Esophagus muscularis mucosa (tissue), 4 donors: Measurements from ENCODE around the gene ZNFX1. TPM values are rescaled to one million over a fixed set of nuclear protein-coding genes. Genes with fewer than 3 reads are reported as not detected.

Source experiments
- DNase-seq: peaks from one replicate; pipeline ENCODE4 v3.0.0-alpha.2; 2017; ENCODE audit errors: extremely low spot score
- H3K27ac ChIP-seq, 4 donors: fragments of 200-600 bp; sonication (generic); replicated peaks in 1 of 4; 1 replicate in 3 of 4; 2 replicates in 1 of 4; pipeline ENCODE4 v1.5.1; 2016 to 2019; ENCODE audit warnings: mild to moderate bottlenecking in 1 of 4
- H3K27me3 ChIP-seq, 4 donors: fragments of 200-600 bp; sonication (generic); one replicate each; pipeline versions ENCODE4 v1.5.1 to v1.6.0; 2016 to 2019
- H3K36me3 ChIP-seq, 4 donors: fragments of 200-600 bp; sonication (generic); one replicate each; pipeline ENCODE4 v1.5.1; 2016 to 2019
- H3K4me1 ChIP-seq, 4 donors: fragments of 200-600 bp; sonication (generic); one replicate each; pipeline ENCODE4 v1.5.1; 2016 to 2019
- H3K4me3 ChIP-seq, 4 donors: fragments of 200-600 bp; sonication (generic); 1 replicate in 2 of 4; 2 replicates in 2 of 4; pipeline ENCODE4 v1.5.1; 2016 to 2019; ENCODE audit warnings: mild to moderate bottlenecking in 4 of 4, moderate library complexity in 1 of 4
- H3K9me3 ChIP-seq, 4 donors: fragments of 200-600 bp; sonication (generic); 1 replicate in 3 of 4; 2 replicates in 1 of 4; pipeline ENCODE4 v1.5.1; 2016 to 2019
- CTCF ChIP-seq, 3 experiments: fragments of 200-600 bp in 2 of 3; fragments of 450-650 bp in 1 of 3; sonication (generic) in 2 of 3; IDR thresholded peaks; one replicate each; pipeline ENCODE4 v1.5.1; 2017 to 2019; ENCODE audit warnings: antibody characterized with exemption in 3 of 3, mild to moderate bottlenecking in 2 of 3, moderate library complexity in 1 of 3
- EP300 ChIP-seq: sonication (generic); formaldehyde crosslinking; IDR thresholded peaks from one replicate; pipeline ENCODE4 v1.6.1; 2017; ENCODE audit warnings: antibody characterized with exemption
- POLR2A ChIP-seq: fragments of 450-650 bp; IDR thresholded peaks from one replicate; pipeline ENCODE4 v1.6.1; 2017; ENCODE audit warnings: antibody characterized with exemption, moderate library complexity, mild to moderate bottlenecking, low read depth
- POLR2AphosphoS5 ChIP-seq, 2 donors: sonication (generic); formaldehyde crosslinking; IDR thresholded peaks; one replicate each; pipeline ENCODE4 v1.6.1; 2017; ENCODE audit warnings: antibody characterized with exemption in 2 of 2
- WGBS: methylation state at CpG from one replicate; pipeline ENCODE4 v1.1.5; 2018; 5-methylcytosine and 5-hydroxymethylcytosine counted together
- intact Hi-C: fragments of 100-400 bp; cut with DNase I; formaldehyde crosslinking; loops from one replicate; pipeline ENCODE4 v1.15.1; 2023
- total RNA-seq, 4 donors: library from RNA; depleted of rRNA; stranded (reverse); fragments of >200 nt; gene quantifications; one replicate each; pipeline versions ENCODE4 v1.1.0 to v1.2.1, GENCODE V29; 2016

Gene ZNFX1
- total RNA-seq, 4 donors from 2014 or later, result 35.7 to 46.7 (median 41.3) TPM

DNA sequence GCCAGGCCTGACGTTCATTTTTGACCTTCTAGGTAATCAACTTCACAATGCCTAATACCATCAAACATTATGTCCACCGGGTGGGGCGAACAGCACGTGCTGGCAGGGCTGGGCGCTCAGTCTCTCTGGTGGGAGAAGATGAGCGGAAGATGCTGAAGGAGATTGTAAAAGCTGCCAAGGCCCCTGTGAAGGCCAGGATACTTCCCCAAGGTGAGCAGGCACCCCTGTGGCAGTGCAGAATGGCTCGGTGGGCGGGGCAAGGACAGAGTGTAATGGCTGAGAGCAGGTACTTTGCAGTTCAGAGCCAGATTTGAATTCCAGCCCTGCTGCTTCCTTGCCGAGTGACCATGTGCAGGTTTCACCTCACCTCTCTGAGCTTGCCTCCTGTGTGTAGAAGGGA lies 41.6 kb downstream of the ZNFX1 start:
- WGBS, result 93% methylated on average over 9 of the region's 9 CpGs
- peaks cover 84 to 100% (median 97%) of the 10 kb centered on the region in 4 donors for H3K36me3 ChIP-seq
- TF ChIP-seq POLR2A (no peak), POLR2AphosphoS5 (IDR thresholded peaks at IDR 0.05) (no peak), EP300 (no peak), CTCF (IDR thresholded peaks at IDR 0.05) (no peak)

GRCh38 chr20:49234831-49235230 lies 43.0 kb downstream of the ZNFX1 start:
- no peak overlapping the region for H3K27ac ChIP-seq
- no peak for TF ChIP-seq POLR2AphosphoS5 (IDR thresholded peaks at IDR 0.05)
- no peak for TF ChIP-seq CTCF (IDR thresholded peaks at IDR 0.05)
- TF ChIP-seq POLR2A, result no peak
- TF ChIP-seq EP300, result no peak
- no peaks in the 10 kb centered on the region for H3K27me3 ChIP-seq
- H3K36me3 ChIP-seq, result peaks cover 87 to 100% (median 98%) of the 10 kb centered on the region in 4 donors
- no peaks in the 10 kb centered on the region for H3K9me3 ChIP-seq
- intact Hi-C loops, result no loop called here
- WGBS, result no CpG with 5 or more reads among the region's 6 CpGs
- no peak for DNase-seq
- H3K4me3 ChIP-seq, result no peak overlapping the region
- H3K4me1 ChIP-seq, result no peaks in the 10 kb centered on the region

More for the DNA sequence above, 41.6 kb downstream of the ZNFX1 start:
- intact Hi-C loops, result no loop called here
- no peak for DNase-seq
- Histone ChIP-seq H3K4me3 (no peak overlapping the region), H3K9me3 (no peaks in the 10 kb centered on the region), H3K4me1 (no peaks in the 10 kb centered on the region), H3K27ac (no peak overlapping the region), H3K27me3 (no peaks in the 10 kb centered on the region)

DNA sequence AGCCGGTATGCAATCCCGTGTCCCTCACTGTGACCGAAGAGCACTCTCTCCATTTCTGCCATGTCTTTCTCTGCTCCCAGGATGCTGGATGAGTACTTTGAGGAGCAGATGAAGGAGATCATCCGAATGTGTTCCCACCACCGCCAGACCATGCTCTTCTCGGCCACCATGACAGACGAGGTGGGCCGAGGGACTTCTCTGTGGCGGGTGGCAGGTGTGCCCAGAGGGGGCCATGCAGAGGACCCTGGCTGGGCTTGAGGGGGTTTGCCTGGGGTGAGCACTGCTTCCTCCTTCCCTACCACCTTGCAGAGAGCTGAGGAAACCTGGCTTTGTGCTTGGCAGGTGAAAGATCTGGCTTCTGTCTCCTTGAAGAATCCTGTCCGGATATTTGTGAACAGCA lies 44.6 kb downstream of the ZNFX1 start:
- Histone ChIP-seq H3K27ac (no peak overlapping the region), H3K27me3 (no peaks in the 10 kb centered on the region), H3K9me3 (no peaks in the 10 kb centered on the region), H3K4me3 (no peak overlapping the region), H3K36me3 (peaks cover 82 to 100% (median 98%) of the 10 kb centered on the region in 4 donors), H3K4me1 (no peaks in the 10 kb centered on the region)
- 90% methylated on average over 5 of the region's 10 CpGs for WGBS
- TF ChIP-seq EP300 (no peak), POLR2AphosphoS5 (IDR thresholded peaks at IDR 0.05) (no peak), POLR2A (no peak), CTCF (IDR thresholded peaks at IDR 0.05) (no peak)
- no peak for DNase-seq
- intact Hi-C loops, result no loop called here

DNA sequence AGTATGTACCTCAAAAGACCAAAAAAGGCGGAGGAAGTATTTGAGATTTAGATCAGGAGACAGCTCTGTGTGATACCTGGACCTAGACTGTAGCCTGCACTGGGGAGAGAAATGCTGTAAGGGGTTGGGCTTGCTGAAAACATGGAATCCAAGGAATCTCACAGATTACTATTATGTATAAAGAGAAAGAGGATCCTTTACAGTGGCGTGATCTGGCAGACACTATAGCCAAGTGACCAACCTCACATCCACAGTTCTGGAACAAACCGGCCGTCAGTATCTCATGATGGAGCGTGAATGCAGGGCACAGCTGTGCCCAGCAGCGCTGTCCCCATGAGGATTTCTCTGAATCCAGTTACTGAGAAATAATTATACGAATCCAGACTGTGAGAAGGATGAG lies 46.4 kb downstream of the ZNFX1 start:
- Histone ChIP-seq H3K4me1 (no peaks in the 10 kb centered on the region), H3K9me3 (no peaks in the 10 kb centered on the region), H3K36me3 (peaks cover 80 to 100% (median 96%) of the 10 kb centered on the region in 4 donors), H3K27ac (no peak overlapping the region), H3K4me3 (no peak overlapping the region), H3K27me3 (no peaks in the 10 kb centered on the region)
- DNase-seq, result no peak
- TF ChIP-seq CTCF (IDR thresholded peaks at IDR 0.05) (no peak), POLR2A (no peak), EP300 (no peak), POLR2AphosphoS5 (IDR thresholded peaks at IDR 0.05) (no peak)
- intact Hi-C loops, result no loop called here
- 93% methylated on average over 7 of the region's 7 CpGs for WGBS

DNA sequence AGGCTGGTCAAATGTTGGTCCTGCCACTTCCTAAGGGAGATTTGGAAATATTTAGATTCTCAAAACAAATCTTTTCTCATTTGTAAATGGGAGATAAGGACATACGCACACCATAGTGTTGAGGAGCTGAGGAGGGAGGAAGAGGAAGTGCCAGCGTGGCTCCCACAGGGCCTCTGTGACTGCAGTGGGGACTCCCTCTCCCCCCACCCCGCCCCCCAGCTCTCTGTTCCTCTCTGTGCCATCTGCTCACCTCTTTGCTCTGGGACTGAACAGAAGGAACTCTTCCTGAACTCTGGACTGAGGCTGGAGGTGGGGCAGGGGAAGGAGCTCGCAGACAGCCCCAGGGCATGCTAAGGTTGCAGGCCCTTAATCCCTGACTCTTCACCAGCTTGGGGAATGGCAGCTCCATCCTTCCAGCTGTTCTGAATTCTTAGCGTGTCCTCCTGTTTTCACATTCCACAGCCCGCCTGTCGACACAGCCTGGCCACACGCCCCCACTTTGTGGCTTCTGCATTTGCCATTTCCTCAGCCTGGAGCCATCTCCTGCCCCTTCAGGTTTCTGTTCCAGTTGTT lies 47.2 kb downstream of the ZNFX1 start:
- Histone ChIP-seq H3K27me3 (no peaks in the 10 kb centered on the region), H3K36me3 (peaks cover 80 to 100% (median 96%) of the 10 kb centered on the region in 4 donors), H3K4me3 (no peak overlapping the region), H3K9me3 (no peaks in the 10 kb centered on the region), H3K4me1 (no peaks in the 10 kb centered on the region), H3K27ac (no peak overlapping the region)
- DNase-seq, result no peak
- TF ChIP-seq CTCF (IDR thresholded peaks at IDR 0.05) (no peak), EP300 (no peak), POLR2AphosphoS5 (IDR thresholded peaks at IDR 0.05) (no peak), POLR2A (no peak)
- WGBS, result 79% methylated on average over 4 of the region's 8 CpGs
- intact Hi-C loops, result no loop called here
